A549 (cell line): ENCODE results near the gene KRT3. TPM values are rescaled to one million over a fixed set of nuclear protein-coding genes. Genes with fewer than 3 reads are reported as not detected.
A peak's percentile ranks its signal among the peaks of the same experiment; 100 is the strongest.

ENCODE experiments used
- ATAC-seq, 2 experiments: fragments of 200-7000 bp in 1 of 2; fragments of >200 bp in 1 of 2; cut with Nextera tagmentation in 1 of 2; cut with Tn5 transposase in 1 of 2; 3 replicates each; pipeline versions ENCODE4 v1.8.0 to v1.9.1; 2018 to 2020; ENCODE audit warnings: mild to moderate bottlenecking in 1 of 2, moderate library complexity in 1 of 2
- CTCF ChIA-PET: fragments of 300-600 bp; sonication (Branson Sonifier 250); formaldehyde crosslinking; extraction: SDS; loops from one replicate; lab custom pipeline; 2021; ENCODE audit warnings: antibody characterized with exemption, inconsistent platforms; lab: Yijun Ruan, JAX
- POLR2A ChIA-PET: fragments of 350-600 bp; formaldehyde crosslinking; extraction: SDS; loops from one replicate; lab custom pipeline; 2021; ENCODE audit warnings: antibody characterized with exemption, inconsistent platforms; lab: Yijun Ruan, JAX
- DNase-seq, 2 experiments: peaks; one replicate each; pipeline versions ENCODE4 v3.0.0 to v3.0.0-alpha.2; 2011 to 2016; ENCODE audit warnings: low read depth in 1 of 2, low spot score in 1 of 2
- FAIRE-seq: peaks from 2 replicates; lab custom pipeline; 2011; peaks lifted over from hg19 to GRCh38; lab: Jason Lieb, UNC
- H3K27ac ChIP-seq, 2 experiments: fragments of >200 bp; sonication (Bioruptor Twin); formaldehyde crosslinking; 3 replicates each; pipeline ENCODE4 v1.5.1; 2016 to 2017
- H3K4me1 ChIP-seq: fragments of >200 bp; sonication (Bioruptor Twin); formaldehyde crosslinking; 3 replicates; pipeline ENCODE4 v1.6.1; 2016
- H3K4me2 ChIP-seq: fragments of >200 bp; sonication (Bioruptor Twin); formaldehyde crosslinking; 3 replicates; pipeline ENCODE4 v1.6.1; 2016
- H3K4me3 ChIP-seq: fragments of >200 bp; sonication (Bioruptor Twin); formaldehyde crosslinking; 3 replicates; pipeline ENCODE4 v1.5.1; 2016
- H3K9me3 ChIP-seq: fragments of >200 bp; sonication (Bioruptor Twin); formaldehyde crosslinking; 3 replicates; pipeline ENCODE4 v1.6.1; 2016
- BCL3 ChIP-seq: fragments of >200 bp; sonication (Bioruptor Twin); formaldehyde crosslinking; IDR thresholded peaks from 3 replicates; pipeline ENCODE4 v1.6.1; 2016
- CBX2 ChIP-seq: fragments of 200-600 bp; sonication (generic); IDR thresholded peaks from 2 replicates; pipeline ENCODE4 v1.6.1; 2016; ENCODE audit warnings: low read depth, mild to moderate bottlenecking, borderline replicate concordance
- CHD4 ChIP-seq: fragments of 200-600 bp; sonication (generic); IDR thresholded peaks from 2 replicates; pipeline ENCODE4 v1.6.1; 2016; ENCODE audit warnings: antibody characterized with exemption, mild to moderate bottlenecking, borderline replicate concordance
- EHMT2 ChIP-seq: fragments of 200-600 bp; sonication (generic); IDR thresholded peaks from 2 replicates; pipeline ENCODE4 v1.6.1; 2016; ENCODE audit warnings: antibody characterized with exemption, low read depth, mild to moderate bottlenecking, moderate library complexity
- ELK1 ChIP-seq: fragments of 150-350 bp; IDR thresholded peaks from 2 replicates; pipeline ENCODE4 v1.6.1; 2014; ENCODE audit warnings: low read depth, mild to moderate bottlenecking, low read length
- FOSL2 ChIP-seq, 2 experiments: fragments of 450-650 bp in 1 of 2; fragments of >200 bp in 1 of 2; sonication (Bioruptor Twin) in 1 of 2; formaldehyde crosslinking; IDR thresholded peaks; 2 replicates each; pipeline versions ENCODE4 v1.5.0 to v1.6.1; 2016 to 2020; ENCODE audit warnings: mild to moderate bottlenecking in 1 of 2, moderate library complexity in 1 of 2
- HDAC2 ChIP-seq: fragments of 200-600 bp; sonication (generic); IDR thresholded peaks from 2 replicates; pipeline ENCODE4 v1.6.1; 2016
- HMGXB4 ChIP-seq: fragments of 250-450 bp; sonication (Bioruptor Pico); IDR thresholded peaks from 2 replicates; pipeline ENCODE4 v1.5.0; 2021; ENCODE audit warnings: mild to moderate bottlenecking, moderate library complexity, borderline replicate concordance
- HOXA7 ChIP-seq: fragments of 250-450 bp; sonication (Bioruptor Pico); IDR thresholded peaks from 2 replicates; pipeline ENCODE4 v1.5.0; 2020; ENCODE audit warnings: mild to moderate bottlenecking, moderate library complexity
- JUN ChIP-seq, 2 experiments: fragments of >200 bp; sonication (Bioruptor Twin); formaldehyde crosslinking; IDR thresholded peaks; 2 replicates in 1 of 2; 3 replicates in 1 of 2; pipeline ENCODE4 v1.6.1; 2016 to 2017
- KDM5A ChIP-seq: fragments of 200-600 bp; sonication (generic); IDR thresholded peaks from 2 replicates; pipeline ENCODE4 v1.6.1; 2016; ENCODE audit warnings: antibody characterized with exemption, mild to moderate bottlenecking
- MAX ChIP-seq: IDR thresholded peaks from 2 replicates; pipeline ENCODE4 v1.6.1; 2012
- MAZ ChIP-seq: fragments of 150-350 bp; IDR thresholded peaks from 2 replicates; pipeline ENCODE4 v1.6.1; 2014; ENCODE audit warnings: antibody characterized with exemption, low read depth, low read length, borderline replicate concordance
- RARB ChIP-seq: fragments of 250-450 bp; sonication (Bioruptor Pico); IDR thresholded peaks from 2 replicates; pipeline ENCODE4 v1.8.0; 2021; ENCODE audit warnings: mild to moderate bottlenecking, moderate library complexity
- RFX5 ChIP-seq: fragments of 450-650 bp; IDR thresholded peaks from 2 replicates; pipeline ENCODE4 v1.7.1; 2014; ENCODE audit warnings: antibody characterized with exemption, mild to moderate bottlenecking, moderate library complexity
- RNF2 ChIP-seq: fragments of 200-600 bp; sonication (generic); IDR thresholded peaks from 2 replicates; pipeline ENCODE4 v1.6.1; 2016; ENCODE audit warnings: low read depth, mild to moderate bottlenecking, antibody characterized with exemption, moderate library complexity, borderline replicate concordance
- SREBF2 ChIP-seq: fragments of 450-650 bp; IDR thresholded peaks from 2 replicates; pipeline ENCODE4 v1.6.1; 2014; ENCODE audit warnings: mild to moderate bottlenecking, moderate library complexity
- USF2 ChIP-seq: fragments of 450-650 bp; IDR thresholded peaks from 2 replicates; pipeline ENCODE4 v1.6.1; 2014; ENCODE audit warnings: antibody characterized with exemption
- ZC3H11A ChIP-seq: fragments of 450-650 bp; IDR thresholded peaks from 2 replicates; pipeline ENCODE4 v1.6.1; 2014; ENCODE audit warnings: antibody characterized with exemption, mild to moderate bottlenecking
- WGBS: methylation state at CpG from one replicate; pipeline ENCODE4 v1.1.6; 2017; ENCODE audit errors: missing lambda C conversion rate; 5-methylcytosine and 5-hydroxymethylcytosine counted together
- polyA plus RNA-seq, 4 experiments: library from polyadenylated mRNA; depleted of rRNA in 3 of 4; stranded (reverse); fragments of >200 nt; fragmentation: RNase III in 1 of 4; extraction: RNeasy Plus Mini Kit Qiagen cat#74134 plus additional on column Dnase treatment in 1 of 4; gene quantifications; 2 replicates in 3 of 4; 3 replicates in 1 of 4; pipeline ENCODE4 v1.2.3, GENCODE V29; 2011 to 2017

KRT3 gene
- polyA plus RNA-seq, 2 of the 4 experiments (the other 2 are of a cell fraction) = 0.04 to 0.06 TPM

- Histone ChIP-seq H3K9me3 (no peaks in the 10 kb centered on the region), H3K4me3 (no peak overlapping the region), H3K4me1 (peaks cover 39% of the 10 kb centered on the region), H3K4me2 (no peak overlapping the region), H3K27ac (no peak overlapping the region)
- no peak for TF ChIP-seq HDAC2
- TF ChIP-seq RNF2 = no peak
- TF ChIP-seq FOSL2 (IDR thresholded peaks at IDR 0.05) = no peak
- no peak for TF ChIP-seq FOSL2 (CRISPR knock-in tag; IDR thresholded peaks at IDR 0.05)
- TF ChIP-seq EHMT2 = no peak
- TF ChIP-seq RFX5 = no peak
- no peak for TF ChIP-seq KDM5A
- no peak for TF ChIP-seq CBX2
- TF ChIP-seq MAX = no peak
- TF ChIP-seq BCL3 = no peak
- WGBS = 86% methylated on average over 7 of the region's 8 CpGs
- ChIA-PET POLR2A (no interaction called here), CTCF (interaction anchor here (0.6 to 2.2 kb wide), 12 partner anchors 8 to 379 kb away, joined by 3 to 5 read pairs (median 4); no protein-coding TSS in a partner anchor)
- ATAC-seq (no peak), DNase-seq (no peak), FAIRE-seq (no peak)
Measured at GRCh38 chr12:52817003-52817698, 21.2 kb upstream of the KRT3 start.

- ChIA-PET CTCF (interaction anchor here (0.6 to 1.4 kb wide), 7 partner anchors 8 to 519 kb away, joined by 3 to 5 read pairs (median 4); no protein-coding TSS in a partner anchor), POLR2A (no interaction called here)
- WGBS = 93% methylated on average over 9 of the region's 9 CpGs
- H3K4me1 ChIP-seq = peaks cover 27% of the 10 kb centered on the region
- no peaks in the 10 kb centered on the region for H3K9me3 ChIP-seq
- no peak overlapping the region for H3K4me2 ChIP-seq
- 0 out of 6 replicates have a peak overlapping the region, but pooled peaks of 1 of the 2 experiments have one; percentile 23 for H3K27ac ChIP-seq
- no peak for FAIRE-seq
- no peak for ATAC-seq
- TF ChIP-seq SREBF2 = no peak
- TF ChIP-seq ZC3H11A = no peak
- TF ChIP-seq CHD4 = no peak
- no peak for TF ChIP-seq EHMT2
- no peak for TF ChIP-seq JUN (IDR thresholded peaks at IDR 0.05)
- no peak for TF ChIP-seq USF2
- no peak for TF ChIP-seq HMGXB4 (CRISPR knock-in tag)
- TF ChIP-seq HOXA7 (CRISPR knock-in tag) = no peak
- no peak for TF ChIP-seq MAZ
- TF ChIP-seq RARB (CRISPR knock-in tag) = no peak
- no peak for TF ChIP-seq ELK1
- no peak overlapping the region for H3K4me3 ChIP-seq
- DNase-seq = no peak
Measured at GRCh38 chr12:52815676-52816588, 20.0 kb upstream of the KRT3 start.
